NCI-H2196 (cell line): ENCODE data around the gene UBAP2L.
A peak's percentile ranks its signal among the peaks of the same experiment; 100 is the strongest.
"Not testable (repeated sequence)": the region's sequence is repeated elsewhere in the genome, so short reads cannot be mapped to it uniquely, and the experiment has no call there.

ENCODE experiments used
- DNase-seq: peaks from one replicate; lab custom pipeline; 2025; ENCODE audit not compliant: unreplicated experiment; lab: John Stamatoyannopoulos, UW

UBAP2L gene

DNA sequence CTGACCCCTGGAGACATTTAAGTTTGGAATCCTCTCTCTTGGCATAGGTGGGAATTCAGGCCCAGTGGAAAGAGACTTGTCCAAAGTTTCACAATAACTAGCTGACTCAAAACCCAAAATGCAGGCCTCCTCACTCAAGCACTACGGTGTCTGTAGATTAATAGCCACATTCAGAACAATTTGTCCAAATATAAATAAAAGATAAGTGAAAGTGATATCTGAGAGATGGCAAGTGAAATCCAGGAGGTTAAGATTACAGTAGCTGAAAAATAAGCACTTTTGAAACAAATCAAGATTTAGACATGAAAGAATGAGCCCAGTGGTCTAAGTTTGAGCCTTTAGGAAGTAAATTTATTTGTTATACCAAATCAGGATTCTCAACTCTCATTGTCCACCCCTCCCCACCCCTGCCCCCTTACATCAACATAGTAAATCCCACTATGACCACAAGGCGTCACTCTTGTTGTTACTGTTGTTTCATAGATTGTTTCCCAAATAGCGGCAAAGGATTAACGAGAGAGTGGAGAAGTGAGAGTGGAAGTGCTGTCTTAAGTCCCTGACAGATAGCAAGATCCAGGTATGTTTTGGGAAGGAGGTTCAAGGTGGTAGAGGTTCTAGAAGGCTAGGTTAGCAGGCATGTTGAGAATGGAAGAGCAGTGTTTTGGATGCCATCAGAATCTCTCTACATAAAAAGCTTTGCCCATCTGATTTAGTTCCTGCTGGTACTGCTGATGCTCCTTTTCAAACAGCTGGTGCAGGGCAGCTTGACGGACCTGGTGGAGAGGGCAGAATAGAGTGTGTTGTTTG is 21.8 kb upstream of the UBAP2L start:
- DNase-seq, result peak; percentile 33

DNA sequence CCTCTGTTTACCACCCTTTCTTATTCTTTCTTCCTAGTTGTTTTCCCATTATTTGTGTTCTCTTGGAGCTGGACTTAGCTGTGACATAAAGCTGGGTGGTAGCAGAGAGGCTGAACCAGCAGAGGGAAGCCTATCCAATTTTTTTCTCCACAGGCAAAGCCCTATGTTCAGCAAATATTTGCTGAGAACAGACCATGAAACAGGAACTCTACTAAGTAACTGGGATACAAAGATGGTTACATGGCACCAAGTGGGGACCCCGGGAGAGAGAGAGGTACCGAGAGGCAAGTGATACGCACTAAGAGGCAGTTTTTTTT is 21.2 kb upstream of the UBAP2L start:
- DNase-seq, result no peak

DNA sequence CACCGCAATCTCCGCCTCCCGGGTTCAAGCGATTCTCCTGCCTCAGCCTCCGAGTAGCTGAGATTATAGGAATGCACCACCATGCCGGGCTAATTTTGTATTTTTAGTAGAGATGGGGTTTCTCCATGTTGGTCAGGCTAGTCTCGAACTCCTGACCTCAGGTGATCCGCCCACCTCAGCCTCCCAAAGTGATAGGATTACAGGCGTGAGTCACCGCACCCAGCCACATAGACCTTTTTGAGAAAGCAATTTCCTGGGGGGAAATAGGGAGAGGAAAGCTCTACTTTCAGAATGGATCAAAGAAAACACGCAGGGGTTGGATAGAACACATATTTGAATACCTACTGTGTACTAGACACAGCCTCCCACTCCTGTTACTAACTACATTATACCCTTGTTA is 15.0 kb upstream of the UBAP2L start:
- not testable (repeated sequence) for DNase-seq

DNA sequence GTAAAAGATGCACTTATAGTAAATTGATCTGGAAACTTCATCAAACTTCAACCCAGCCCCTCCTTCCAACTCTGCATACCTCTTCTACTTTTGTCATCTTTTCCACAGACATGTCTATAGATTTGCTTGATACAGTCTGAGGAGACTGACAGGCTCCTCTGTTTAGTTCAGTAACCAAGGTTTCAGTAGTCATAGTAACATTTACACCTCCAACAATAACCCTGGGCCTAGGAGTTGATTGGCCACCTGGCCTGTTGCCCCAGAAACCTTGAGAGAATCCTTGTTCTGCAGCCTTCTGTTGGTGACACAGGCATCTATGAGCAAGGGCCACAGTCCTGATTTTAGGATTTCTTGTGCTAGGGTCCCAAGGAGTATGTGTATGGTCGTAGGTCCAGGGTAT is 14.6 kb upstream of the UBAP2L start, which contains the start of gene CFAP141:
Gene CFAP141 (minus strand): TSS at position 138 of the 400 bp plus-strand sequence. CDS start 26 bp downstream, at position 112.
- peak; percentile 78 for DNase-seq

DNA sequence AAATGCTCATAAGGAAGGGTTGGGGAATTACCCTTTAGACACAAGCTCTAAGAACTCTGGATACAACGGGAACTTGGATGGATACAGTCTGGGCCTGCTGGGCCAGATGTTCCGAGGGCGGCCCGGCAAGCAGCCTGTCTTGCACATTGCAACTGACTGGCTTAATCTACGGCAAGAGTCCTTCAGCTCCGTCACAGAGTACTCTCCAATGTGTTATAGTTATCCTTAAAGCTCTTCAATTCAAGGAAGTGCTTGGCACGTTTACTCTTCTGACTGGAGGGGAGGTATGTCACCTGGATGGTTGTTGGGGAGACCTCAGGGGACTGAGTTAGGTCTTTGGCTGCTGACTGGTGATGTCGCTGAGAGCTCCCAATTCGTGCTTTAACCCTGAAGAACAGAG is 13.5 kb upstream of the UBAP2L start:
- DNase-seq, result no peak

DNA sequence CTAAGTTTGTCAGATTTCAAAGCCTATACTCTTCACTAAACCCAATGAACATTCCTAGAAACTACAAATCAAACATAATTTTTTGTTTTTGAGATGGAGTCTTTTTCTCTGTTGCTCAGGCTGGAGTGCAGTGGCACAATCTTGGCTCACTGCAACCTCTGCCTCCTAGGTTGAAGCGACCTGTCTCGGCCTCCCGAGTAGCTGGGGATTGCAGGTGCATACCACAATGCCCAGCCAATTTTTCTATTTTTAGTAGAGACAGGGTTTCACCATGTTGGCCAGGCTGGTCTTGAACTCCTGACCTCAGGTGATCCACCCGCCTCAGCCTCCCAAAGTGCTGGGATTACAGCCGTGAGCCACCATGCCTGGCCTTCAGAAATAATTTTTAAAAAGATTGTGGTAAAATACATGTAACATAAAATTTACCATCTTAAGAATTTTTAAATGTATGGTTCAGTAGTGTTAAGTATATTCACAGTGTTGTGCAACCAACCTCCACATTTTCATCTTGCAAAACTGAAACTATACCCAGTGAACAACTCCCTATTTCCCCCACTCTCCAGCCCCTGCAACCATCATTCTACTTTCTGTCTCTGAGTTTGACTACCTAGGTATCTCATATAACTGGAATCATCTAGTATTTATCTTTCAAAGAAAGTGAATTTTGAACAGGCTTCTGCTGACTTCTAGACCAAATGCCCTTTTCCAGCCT is 11.9 kb upstream of the UBAP2L start:
- no peak for DNase-seq

DNA sequence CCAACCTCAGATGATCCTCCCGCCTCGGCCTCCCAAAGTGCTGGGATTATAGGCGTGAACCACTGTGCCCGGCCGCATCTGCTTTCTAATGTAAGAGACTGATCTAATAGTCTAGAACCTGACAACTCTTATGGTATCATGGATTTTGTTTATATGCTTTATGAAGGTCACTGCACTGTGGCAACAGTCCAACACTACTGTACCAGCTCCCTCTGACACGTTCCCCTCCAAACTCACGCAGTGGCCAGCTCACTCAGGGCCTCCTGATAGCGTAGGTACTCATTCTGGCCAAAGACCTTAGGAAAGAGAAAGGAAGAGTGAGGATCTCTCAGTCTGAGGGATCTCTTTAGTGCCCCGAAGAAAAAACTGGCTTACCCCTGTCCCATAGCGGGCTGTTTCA is 8.7 kb upstream of the UBAP2L start:
- DNase-seq, result no peak

DNA sequence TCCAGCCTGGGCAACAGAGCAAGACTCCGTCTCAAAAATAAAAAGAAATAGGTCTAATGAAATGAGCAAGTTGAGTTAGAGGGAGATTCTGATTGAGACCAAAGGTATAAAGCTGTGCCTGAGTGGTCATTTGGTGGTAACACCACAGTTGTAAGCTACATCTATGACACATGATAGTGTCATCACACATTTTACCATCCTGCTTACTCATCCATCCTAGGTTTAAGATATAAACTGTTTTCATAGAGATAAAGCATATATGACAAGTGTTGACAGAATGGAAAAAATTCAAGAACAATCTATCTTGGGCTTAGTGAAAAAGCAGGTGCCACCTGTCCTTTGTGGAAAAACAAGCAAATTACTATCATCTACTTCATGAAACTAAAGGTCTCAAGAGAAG is 7.5 kb upstream of the UBAP2L start:
- no peak for DNase-seq

DNA sequence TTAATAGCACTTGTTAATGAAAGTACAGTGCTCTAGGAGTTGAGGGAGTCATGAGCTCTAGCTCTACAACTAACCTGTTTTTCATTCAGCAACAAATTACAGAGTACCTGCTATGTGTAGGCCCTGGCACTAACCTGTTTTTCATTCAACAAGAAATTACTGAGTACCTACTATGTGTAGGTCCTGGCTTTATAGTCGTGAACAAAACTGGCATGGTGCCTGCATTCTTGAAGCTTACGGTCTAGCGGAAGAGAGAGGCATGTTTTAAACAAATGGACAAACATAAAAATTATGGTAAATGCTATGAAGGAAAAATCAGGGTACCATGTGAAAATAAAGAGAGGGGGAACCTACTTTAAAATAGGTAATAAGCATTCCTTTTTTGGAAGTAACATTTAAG is 2.2 kb upstream of the UBAP2L start:
- no peak for DNase-seq

DNA sequence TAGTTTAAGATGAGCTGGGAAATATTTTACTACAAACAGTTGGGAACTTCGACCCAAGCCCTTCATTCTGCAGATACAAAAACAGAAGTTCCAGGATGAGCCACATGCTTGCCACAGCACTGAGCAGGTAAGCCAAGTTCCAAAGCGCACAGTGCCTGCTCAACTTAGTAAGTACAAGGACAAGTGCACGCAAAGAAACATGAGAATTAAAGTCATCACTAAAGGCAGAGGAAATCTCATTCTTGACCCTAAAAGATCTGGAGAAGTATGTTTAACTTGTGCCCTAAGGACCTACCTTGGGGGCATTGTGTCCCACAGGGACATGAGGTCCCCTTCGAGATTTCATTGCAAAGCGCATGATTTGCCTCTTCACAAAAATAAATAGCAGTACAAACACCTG is 1.2 kb upstream of the UBAP2L start:
- no peak for DNase-seq

DNA sequence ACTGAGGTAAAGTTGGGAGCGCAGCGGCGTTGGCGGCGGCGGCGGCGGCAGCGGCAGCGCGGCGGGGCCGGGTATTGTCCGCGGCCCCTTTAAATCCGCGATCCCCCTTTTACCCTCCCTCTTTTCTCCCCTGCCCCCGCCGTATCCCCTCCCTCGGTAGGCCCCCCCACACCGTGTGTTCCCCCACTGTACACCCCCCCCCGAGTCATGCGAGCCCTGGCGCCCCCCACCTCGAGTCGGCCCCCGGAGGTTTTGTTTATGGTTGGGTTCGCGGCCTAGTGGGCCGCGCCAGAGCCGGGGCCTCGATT is 169 bp downstream of the UBAP2L start:
- DNase-seq, result no peak

DNA sequence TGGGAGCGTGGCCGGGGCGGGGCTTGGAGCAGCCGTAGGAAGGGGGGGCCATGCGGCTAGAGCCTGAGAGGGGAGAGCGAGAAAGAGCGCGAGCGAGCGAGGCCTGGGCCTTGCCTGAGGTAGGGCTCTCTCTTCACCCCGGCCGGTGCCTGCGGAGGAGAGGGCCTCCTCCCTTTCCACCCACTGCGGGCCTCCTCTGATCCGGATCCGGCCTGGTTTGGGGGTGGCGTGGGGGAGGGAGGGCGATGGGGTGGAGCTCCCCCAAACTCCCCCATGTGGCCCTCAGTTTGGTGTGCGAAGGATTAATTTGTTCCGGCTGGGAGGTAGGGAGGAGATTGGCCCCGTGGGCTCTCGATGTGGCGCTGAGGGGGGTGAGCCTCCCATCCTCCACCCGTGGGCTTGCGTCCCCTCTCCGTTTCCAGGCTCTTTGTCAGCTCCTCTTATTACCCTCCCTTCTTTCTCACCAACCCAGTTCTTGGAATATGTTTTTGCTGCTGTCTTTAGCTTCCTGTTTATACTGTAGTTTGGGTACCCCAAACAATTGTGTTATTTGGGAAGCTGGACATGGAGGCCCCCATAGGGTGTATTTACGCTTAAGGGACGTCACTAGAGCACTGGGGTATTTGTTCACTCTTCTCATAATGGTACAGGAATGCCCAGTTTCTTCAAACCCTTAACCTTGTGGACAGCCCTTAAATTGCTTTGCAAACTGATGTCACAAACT is 685 bp downstream of the UBAP2L start:
- peak; percentile 33 for DNase-seq

DNA sequence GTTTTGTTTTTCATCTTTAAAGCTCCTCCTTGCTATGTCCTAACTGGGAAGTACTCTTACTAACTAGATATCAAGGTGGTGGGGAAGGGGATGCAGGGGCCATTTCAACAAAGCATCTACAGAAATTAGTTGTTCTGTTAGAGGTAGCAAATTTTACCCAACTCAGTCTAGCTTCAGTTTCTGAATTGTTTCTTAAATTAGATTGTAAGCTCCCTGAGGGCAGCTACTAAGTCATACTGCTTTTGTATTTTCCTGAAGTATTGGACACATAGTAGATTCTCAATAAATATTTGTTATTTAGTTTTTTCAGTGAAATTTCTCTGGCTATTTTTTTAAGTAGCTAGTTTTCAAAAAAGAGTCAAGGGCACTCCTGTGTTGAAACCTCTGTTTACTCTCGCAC is 1.8 kb downstream of the UBAP2L start:
- DNase-seq, result no peak

DNA sequence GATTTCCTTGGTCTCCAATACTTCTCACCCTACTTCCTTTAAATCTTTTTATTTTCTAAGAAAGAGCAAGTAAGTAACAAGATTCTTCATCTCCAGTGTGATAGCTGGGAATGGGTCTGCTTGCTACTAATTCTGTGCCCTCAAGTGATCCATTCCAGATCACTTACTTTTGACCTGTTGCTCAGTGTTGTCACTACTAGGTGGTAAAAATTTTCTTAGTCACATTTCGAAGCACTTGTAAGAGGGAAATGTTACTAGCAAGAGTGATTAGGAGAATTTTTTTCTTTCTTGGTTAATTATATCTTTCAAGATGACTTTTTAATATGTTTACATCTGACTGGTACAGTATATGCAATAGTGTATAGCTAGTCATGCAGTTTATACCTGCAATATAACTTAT is 2.2 kb downstream of the UBAP2L start:
- no peak for DNase-seq

DNA sequence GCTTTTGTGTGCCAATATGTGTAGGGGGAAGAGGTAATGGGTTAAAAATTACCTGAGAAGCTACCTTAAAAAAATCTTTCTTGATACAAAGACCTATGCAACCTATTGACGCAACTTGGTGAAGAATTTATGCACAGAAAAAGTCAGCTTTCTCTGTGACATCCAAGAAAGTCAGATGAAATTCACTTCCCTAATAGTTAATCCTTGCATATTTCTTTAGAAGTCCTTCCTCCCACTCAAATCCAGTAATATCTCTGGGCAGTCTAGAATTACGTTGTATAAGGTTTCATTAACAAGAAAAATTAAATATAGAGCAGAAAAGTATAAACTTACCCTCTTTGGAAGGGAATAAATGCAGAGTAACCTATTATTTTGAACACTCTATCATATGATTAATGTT is 2.9 kb downstream of the UBAP2L start:
- no peak for DNase-seq

DNA sequence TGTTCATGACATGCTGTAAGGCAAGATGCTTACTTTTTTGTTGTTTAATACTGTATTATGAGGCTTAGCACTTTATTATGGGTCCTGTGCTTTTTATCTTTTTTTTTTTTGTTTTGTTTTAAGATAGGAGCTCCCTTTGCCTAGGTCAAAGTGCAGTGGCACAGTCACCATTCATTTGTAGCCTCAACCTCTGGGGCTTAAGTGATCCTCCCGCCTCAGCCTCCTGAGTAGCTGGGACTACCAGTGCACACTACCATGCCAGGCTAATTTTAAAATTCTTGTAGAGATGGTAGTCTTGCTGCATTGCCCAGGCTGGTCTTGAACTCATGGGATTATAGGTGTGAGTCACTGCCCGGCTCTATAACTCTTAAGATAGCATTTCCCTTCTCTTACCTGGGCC is 4.6 kb downstream of the UBAP2L start:
- DNase-seq, result no peak

DNA sequence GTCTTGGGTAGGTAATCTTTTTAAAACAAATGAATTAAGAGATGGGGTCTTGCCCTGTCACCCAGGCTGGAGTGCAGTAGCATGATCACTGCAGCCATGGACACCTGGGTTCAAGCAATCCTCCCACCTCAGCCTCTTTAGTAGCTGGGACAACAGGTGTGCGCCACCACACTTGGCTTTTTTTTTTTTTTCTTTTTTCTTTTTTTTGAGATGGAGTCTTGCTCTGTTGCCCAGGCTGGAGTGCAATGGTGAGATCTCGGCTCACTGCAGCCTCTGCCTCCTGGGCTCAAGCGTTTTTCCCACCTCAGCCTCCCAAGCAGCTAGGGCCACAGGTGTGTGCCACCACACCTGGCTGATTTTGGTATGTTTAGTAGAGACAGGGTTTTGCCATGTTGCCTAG is 10.4 kb downstream of the UBAP2L start:
- not testable (repeated sequence) for DNase-seq

DNA sequence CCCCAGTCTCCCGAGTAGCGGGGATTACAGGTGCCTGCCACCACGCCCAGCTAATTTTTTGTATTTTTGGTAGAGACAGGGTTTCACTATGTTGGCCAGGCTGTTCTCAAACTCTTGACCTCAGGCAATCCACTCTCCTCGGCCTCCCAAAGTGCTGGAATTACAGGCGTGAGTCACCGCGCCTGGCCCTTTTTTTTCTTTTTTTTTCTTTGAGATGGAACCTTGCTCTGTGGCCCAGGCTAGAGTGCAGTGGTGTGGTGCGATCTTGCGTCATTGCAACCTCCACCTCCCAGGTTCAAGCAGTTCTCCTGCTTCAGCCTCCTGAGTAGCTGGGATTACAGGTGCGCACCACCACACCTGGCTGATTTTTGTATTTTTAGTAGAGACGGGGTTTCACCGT is 12.4 kb downstream of the UBAP2L start:
- DNase-seq, result not testable (repeated sequence)

DNA sequence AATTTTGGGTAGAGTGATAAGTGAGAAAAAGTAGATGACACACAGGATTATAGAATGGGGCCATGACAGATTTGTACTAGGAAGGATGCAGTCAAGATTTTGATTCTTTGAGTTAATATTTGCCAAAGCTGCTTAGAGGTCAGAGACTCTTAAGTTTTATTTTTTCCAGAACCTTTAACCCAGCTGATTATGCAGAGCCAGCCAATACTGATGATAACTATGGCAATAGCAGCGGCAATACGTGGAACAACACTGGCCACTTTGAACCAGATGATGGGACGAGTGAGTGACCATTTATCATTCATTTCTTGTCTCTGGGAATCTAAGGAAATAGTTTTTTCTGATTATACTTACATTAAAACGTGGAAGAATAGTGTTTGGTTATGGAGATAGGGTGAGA is 16.1 kb downstream of the UBAP2L start:
- no peak for DNase-seq

DNA sequence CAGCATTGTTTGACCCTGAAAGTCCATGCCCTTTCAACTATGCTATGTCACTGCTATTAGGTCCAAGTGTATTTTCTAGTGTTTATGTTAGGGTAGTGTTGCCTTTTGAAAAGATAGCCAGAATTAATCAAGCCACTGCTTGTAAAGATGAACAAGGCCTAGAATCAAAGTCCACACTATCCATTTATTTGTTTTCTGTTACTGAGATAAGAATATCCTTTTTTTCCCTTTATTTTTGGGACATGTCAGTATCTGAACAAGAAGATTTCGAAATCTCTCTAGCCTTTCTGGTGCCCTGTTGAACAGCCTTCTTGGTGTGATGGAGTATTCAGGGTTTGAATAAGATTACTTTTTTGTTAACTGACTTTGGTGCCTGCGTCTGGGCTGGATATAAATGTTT is 16.7 kb downstream of the UBAP2L start:
- DNase-seq, result no peak

DNA sequence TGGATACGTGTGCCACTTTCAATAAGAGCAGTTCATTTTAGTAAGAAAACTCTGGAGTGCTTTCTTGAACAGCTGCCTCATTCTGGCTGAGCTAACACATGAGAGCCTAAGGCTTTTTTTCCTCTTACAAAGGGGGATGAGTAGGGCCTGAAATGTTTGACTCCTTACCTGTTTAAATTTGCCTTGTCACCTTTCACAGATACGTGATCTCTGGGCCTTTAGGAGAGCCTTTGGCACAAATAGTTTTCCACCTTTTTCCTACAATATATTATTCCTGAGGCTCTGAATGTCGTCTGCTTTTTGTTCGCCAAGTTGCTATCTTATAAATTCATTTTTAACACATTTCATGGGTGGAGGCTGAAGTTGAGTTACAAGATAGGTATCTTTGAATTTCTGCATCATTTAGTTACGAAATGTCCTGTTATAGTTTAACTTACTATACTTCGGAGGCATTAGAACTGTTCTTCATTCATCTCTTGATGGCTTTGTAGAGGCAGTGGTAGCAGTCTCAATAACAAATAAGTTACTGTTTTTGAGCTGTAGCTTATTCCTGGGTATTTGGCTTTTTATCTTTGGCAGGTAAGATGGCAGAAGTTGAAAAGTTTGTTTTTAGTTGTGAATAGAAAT is 17.2 kb downstream of the UBAP2L start:
- DNase-seq, result no peak

DNA sequence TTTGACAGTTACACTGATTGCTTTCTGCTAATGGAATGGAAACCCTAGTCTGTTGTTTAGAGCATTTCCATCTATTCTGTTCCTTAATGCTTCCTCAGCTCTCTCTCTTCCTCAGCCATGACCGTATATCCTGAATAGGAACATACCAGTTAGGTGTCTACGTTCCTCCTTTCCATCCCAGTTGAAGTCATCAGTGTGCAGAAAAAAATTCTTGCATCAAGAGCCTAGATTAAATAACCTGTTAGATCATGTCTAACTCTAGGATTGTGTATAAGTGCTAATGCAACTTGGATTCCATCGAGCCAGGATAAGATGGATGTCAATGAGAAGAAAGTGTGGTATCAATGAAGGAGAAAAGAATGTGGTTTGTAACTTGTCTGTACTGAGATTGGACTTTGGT is 18.7 kb downstream of the UBAP2L start:
- DNase-seq, result no peak
